ENCODE results near the gene LMF1. TPM values are rescaled to one million over a fixed set of nuclear protein-coding genes. Genes with fewer than 3 reads are reported as not detected.

Gene LMF1
- total and polyA plus RNA-seq, 2 of the 13 experiments (the other 11 are each of a cell fraction or from before 2014, with no cell fraction given): 6.8 to 8.5 TPM

DNA sequence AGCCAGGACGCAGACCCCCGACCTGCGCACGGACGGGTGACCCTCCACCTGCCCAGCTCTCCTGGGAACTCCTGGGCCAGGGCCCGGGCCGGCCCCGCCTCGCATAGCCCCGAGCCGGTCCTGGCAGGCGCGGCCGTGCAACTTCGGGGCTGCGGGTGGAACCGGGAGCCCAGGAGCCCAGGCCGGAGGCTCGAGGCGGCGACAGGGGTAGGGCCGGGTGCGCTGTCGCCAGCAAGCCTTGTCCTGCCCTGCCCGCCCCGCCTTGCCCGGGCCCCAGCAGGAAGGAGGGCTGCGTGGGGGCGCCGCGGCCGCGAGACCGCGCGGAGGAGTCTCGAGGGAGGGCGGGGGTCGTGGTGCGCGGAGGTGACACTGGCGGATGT, 408 bp downstream of the LMF1 start (continued):
- TF ChIP-seq JDP2 (CRISPR knock-in tag; IDR thresholded peaks at IDR 0.05; ENCODE audit: borderline replicate concordance): no peak
- no peak for TF ChIP-seq NFKB2 (CRISPR knock-in tag; IDR thresholded peaks at IDR 0.05; ENCODE audit: borderline replicate concordance)
- no peak for TF ChIP-seq NPAS2 (CRISPR knock-in tag; IDR thresholded peaks at IDR 0.05; ENCODE audit: borderline replicate concordance)
- TF ChIP-seq SMAD3 (CRISPR knock-in tag; IDR thresholded peaks at IDR 0.05): no peak
- TF ChIP-seq ZNF142 (CRISPR knock-in tag; IDR thresholded peaks at IDR 0.05): no peak
- TF ChIP-seq, protein P1, sequence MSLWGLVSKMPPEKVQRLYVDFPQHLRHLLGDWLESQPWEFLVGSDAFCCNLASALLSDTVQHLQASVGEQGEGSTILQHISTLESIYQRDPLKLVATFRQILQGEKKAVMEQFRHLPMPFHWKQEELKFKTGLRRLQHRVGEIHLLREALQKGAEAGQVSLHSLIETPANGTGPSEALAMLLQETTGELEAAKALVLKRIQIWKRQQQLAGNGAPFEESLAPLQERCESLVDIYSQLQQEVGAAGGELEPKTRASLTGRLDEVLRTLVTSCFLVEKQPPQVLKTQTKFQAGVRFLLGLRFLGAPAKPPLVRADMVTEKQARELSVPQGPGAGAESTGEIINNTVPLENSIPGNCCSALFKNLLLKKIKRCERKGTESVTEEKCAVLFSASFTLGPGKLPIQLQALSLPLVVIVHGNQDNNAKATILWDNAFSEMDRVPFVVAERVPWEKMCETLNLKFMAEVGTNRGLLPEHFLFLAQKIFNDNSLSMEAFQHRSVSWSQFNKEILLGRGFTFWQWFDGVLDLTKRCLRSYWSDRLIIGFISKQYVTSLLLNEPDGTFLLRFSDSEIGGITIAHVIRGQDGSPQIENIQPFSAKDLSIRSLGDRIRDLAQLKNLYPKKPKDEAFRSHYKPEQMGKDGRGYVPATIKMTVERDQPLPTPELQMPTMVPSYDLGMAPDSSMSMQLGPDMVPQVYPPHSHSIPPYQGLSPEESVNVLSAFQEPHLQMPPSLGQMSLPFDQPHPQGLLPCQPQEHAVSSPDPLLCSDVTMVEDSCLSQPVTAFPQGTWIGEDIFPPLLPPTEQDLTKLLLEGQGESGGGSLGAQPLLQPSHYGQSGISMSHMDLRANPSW (CRISPR knock-in tag; IDR thresholded peaks at IDR 0.05; ENCODE audit: borderline replicate concordance): no peak
- no peak for TF ChIP-seq FOXK1 (CRISPR knock-in tag; IDR thresholded peaks at IDR 0.05; ENCODE audit: borderline replicate concordance, low read depth)
- no peak for TF ChIP-seq CEBPB (IDR thresholded peaks at IDR 0.05; ENCODE audit: borderline replicate concordance, low read depth, low read length)
- no peak for TF ChIP-seq ZNF230 (CRISPR knock-in tag; IDR thresholded peaks at IDR 0.05)
- no peak for TF ChIP-seq IRF1 (CRISPR knock-in tag; IDR thresholded peaks at IDR 0.05; ENCODE audit: low read depth)
- TF ChIP-seq FOSL2 (CRISPR knock-in tag; IDR thresholded peaks at IDR 0.05): no peak
- TF ChIP-seq BCL6 (CRISPR knock-in tag; IDR thresholded peaks at IDR 0.05): no peak
- TF ChIP-seq PLSCR1 (CRISPR knock-in tag; IDR thresholded peaks at IDR 0.05; ENCODE audit: borderline replicate concordance): no peak
- TF ChIP-seq MAFK (conservative IDR thresholded peaks at IDR 0.05 in 1 of 2, IDR thresholded peaks at IDR 0.05 in 1 of 2; ENCODE audit: low read length in 2 of 2): no peak
- TF ChIP-seq EEA1 (CRISPR knock-in tag; IDR thresholded peaks at IDR 0.05; ENCODE audit: borderline replicate concordance): 0 out of 2 replicates have a peak, but pooled peaks have one; percentile 30
- TF ChIP-seq ZNF263 (CRISPR knock-in tag; IDR thresholded peaks at IDR 0.05): no peak; the same call in 1 of the 2 replicates
- 0 out of 2 replicates have a peak, but pooled peaks have one; percentile 2 for TF ChIP-seq ZNF569 (CRISPR knock-in tag; IDR thresholded peaks at IDR 0.05; ENCODE audit: borderline replicate concordance)
- no peak for TF ChIP-seq SMC3 (IDR thresholded peaks at IDR 0.05; ENCODE audit: low read length)
- no peak for TF ChIP-seq SP1 (IDR thresholded peaks at IDR 0.05)
- no peak for TF ChIP-seq SP1 (CRISPR knock-in tag; IDR thresholded peaks at IDR 0.05)
- TF ChIP-seq HNRNPLL (IDR thresholded peaks at IDR 0.05; ENCODE audit: low read depth, low read length, poor library complexity, severe bottlenecking): no peak
- TF ChIP-seq ZMYM2 (CRISPR knock-in tag; IDR thresholded peaks at IDR 0.05): no peak

Data from HepG2 (cell line).